BLaER1 (cell line): ENCODE measurements around the gene TTLL9.

Experiments
- H3K27ac ChIP-seq: shearing (Covaris generic); formaldehyde crosslinking; 2 replicates; pipeline ENCODE4 v1.8.1; 2022
- H3K27me3 ChIP-seq: shearing (Covaris generic); formaldehyde crosslinking; 2 replicates; pipeline ENCODE4 v1.8.1; 2022
- H3K36me3 ChIP-seq: shearing (Covaris generic); formaldehyde crosslinking; 2 replicates; pipeline ENCODE4 v1.8.1; 2022
- H3K4me1 ChIP-seq: shearing (Covaris generic); formaldehyde crosslinking; 2 replicates; pipeline ENCODE4 v1.8.1; 2022
- H3K4me2 ChIP-seq: shearing (Covaris generic); formaldehyde crosslinking; 2 replicates; pipeline ENCODE4 v1.8.1; 2022
- H3K4me3 ChIP-seq: shearing (Covaris generic); formaldehyde crosslinking; 2 replicates; pipeline ENCODE4 v1.8.1; 2022
- H3K9ac ChIP-seq: shearing (Covaris generic); formaldehyde crosslinking; 2 replicates; pipeline ENCODE4 v1.8.1; 2022
- H3K9me3 ChIP-seq: shearing (Covaris generic); formaldehyde crosslinking; 2 replicates; pipeline ENCODE4 v1.8.1; 2022
- H4K20me1 ChIP-seq: shearing (Covaris generic); formaldehyde crosslinking; 2 replicates; pipeline ENCODE4 v1.8.1; 2022
- Cebpa-rat ChIP-seq: shearing (Covaris generic); IDR thresholded peaks from 2 replicates; pipeline ENCODE4 v1.8.1; 2022

TTLL9 gene

GRCh38 chr20:31953556-31954148 is 83.2 kb downstream of the TTLL9 start:
- Histone ChIP-seq H3K36me3 (peaks cover 19% of the 10 kb centered on the region), H3K27ac (no peak overlapping the region), H3K4me3 (no peak overlapping the region), H3K9me3 (peaks cover 6% of the 10 kb centered on the region; the same call in 1 of the 2 replicates), H3K4me2 (no peak overlapping the region), H3K4me1 (peaks cover 32% of the 10 kb centered on the region), H4K20me1 (peaks cover 29% of the 10 kb centered on the region), H3K9ac (no peak overlapping the region), H3K27me3 (no peaks in the 10 kb centered on the region)
- TF ChIP-seq Cebpa-rat, result no peak

- Histone ChIP-seq H3K4me3 (no peak overlapping the region), H3K27ac (no peak overlapping the region), H3K36me3 (peaks cover 10% of the 10 kb centered on the region), H3K4me2 (no peak overlapping the region), H3K9me3 (no peaks in the 10 kb centered on the region), H3K9ac (no peak overlapping the region), H3K4me1 (peaks cover 34% of the 10 kb centered on the region), H4K20me1 (peaks cover 21% of the 10 kb centered on the region), H3K27me3 (no peaks in the 10 kb centered on the region)
- no peak for TF ChIP-seq Cebpa-rat
Observed at GRCh38 chr20:31954500-31954899, 84.1 kb downstream of the TTLL9 start.

- Histone ChIP-seq H3K36me3 (no peaks in the 10 kb centered on the region), H4K20me1 (no peaks in the 10 kb centered on the region), H3K4me2 (peak overlapping the region; percentile 73), H3K4me3 (no peak overlapping the region), H3K4me1 (peaks cover 26% of the 10 kb centered on the region), H3K27ac (no peak overlapping the region), H3K9me3 (no peaks in the 10 kb centered on the region), H3K9ac (peak overlapping the region; percentile 35), H3K27me3 (no peaks in the 10 kb centered on the region)
- TF ChIP-seq Cebpa-rat, result no peak
Observed at GRCh38 chr20:31956556-31957526, 86.4 kb downstream of the TTLL9 start.

GRCh38 chr20:31962761-31963160 is 92.3 kb downstream of the TTLL9 start:
- no peak overlapping the region for H3K9ac ChIP-seq
- 0 out of 2 replicates have a peak, but pooled peaks cover 5% of the 10 kb centered on the region for H4K20me1 ChIP-seq
- H3K4me1 ChIP-seq, result peaks cover 12% of the 10 kb centered on the region; the same call in 1 of the 2 replicates
- peaks cover 20% of the 10 kb centered on the region for H3K27me3 ChIP-seq
- H3K9me3 ChIP-seq, result no peaks in the 10 kb centered on the region
- no peak overlapping the region for H3K27ac ChIP-seq
- H3K36me3 ChIP-seq, result no peaks in the 10 kb centered on the region
- no peak for TF ChIP-seq Cebpa-rat
- H3K4me2 ChIP-seq, result no peak overlapping the region
- no peak overlapping the region for H3K4me3 ChIP-seq

- no peak for TF ChIP-seq Cebpa-rat
- no peak overlapping the region for H3K4me2 ChIP-seq
- peaks cover 28% of the 10 kb centered on the region for H3K27me3 ChIP-seq
- H3K4me3 ChIP-seq, result no peak overlapping the region
- H3K4me1 ChIP-seq, result peaks cover 24% of the 10 kb centered on the region
- H3K9ac ChIP-seq, result no peak overlapping the region
- H3K27ac ChIP-seq, result no peak overlapping the region
- no peaks in the 10 kb centered on the region for H3K36me3 ChIP-seq
- H3K9me3 ChIP-seq, result no peaks in the 10 kb centered on the region
- H4K20me1 ChIP-seq, result 0 out of 2 replicates have a peak, but pooled peaks cover 14% of the 10 kb centered on the region
Observed at GRCh38 chr20:31963889-31964288, 93.5 kb downstream of the TTLL9 start.

GRCh38 chr20:31966991-31967655 is 96.7 kb downstream of the TTLL9 start:
- H3K27me3 ChIP-seq, result peaks cover 28% of the 10 kb centered on the region
- peak overlapping the region; percentile 98; the same call in 1 of the 2 replicates for H3K4me2 ChIP-seq
- no peak overlapping the region for H3K4me3 ChIP-seq

GRCh38 chr20:31967830-31968249 is 97.4 kb downstream of the TTLL9 start, which contains the start of gene XKR7:
Gene XKR7 (plus strand): TSS chr20:31968151. CDS start chr20:31968176, 25 bp downstream.
- Histone ChIP-seq H3K27me3 (peaks cover 28% of the 10 kb centered on the region), H3K4me1 (peaks cover 55% of the 10 kb centered on the region), H3K36me3 (no peaks in the 10 kb centered on the region), H3K4me3 (peak within 1 kb of the TSS; percentile 69), H4K20me1 (0 out of 2 replicates have a peak, but pooled peaks cover 17% of the 10 kb centered on the region), H3K9me3 (no peaks in the 10 kb centered on the region), H3K4me2 (peak within 1 kb of the TSS; percentile 98), H3K27ac (no peak within 1 kb of the TSS), H3K9ac (no peak within 1 kb of the TSS)
- TF ChIP-seq Cebpa-rat, result no peak

More at GRCh38 chr20:31966991-31967655, 96.7 kb downstream of the TTLL9 start:
- Histone ChIP-seq H3K27ac (no peak overlapping the region), H3K4me1 (peaks cover 48% of the 10 kb centered on the region), H3K36me3 (no peaks in the 10 kb centered on the region), H4K20me1 (0 out of 2 replicates have a peak, but pooled peaks cover 17% of the 10 kb centered on the region), H3K9me3 (no peaks in the 10 kb centered on the region), H3K9ac (no peak overlapping the region)
- no peak for TF ChIP-seq Cebpa-rat

GRCh38 chr20:31968291-31969126 is 98.1 kb downstream of the TTLL9 start:
- peak overlapping the region; percentile 98 for H3K4me2 ChIP-seq
- peak overlapping the region; percentile 69 for H3K4me3 ChIP-seq

More at GRCh38 chr20:31968291-31969126, 98.1 kb downstream of the TTLL9 start:
- H3K9me3 ChIP-seq, result no peaks in the 10 kb centered on the region
- H3K27me3 ChIP-seq, result peaks cover 28% of the 10 kb centered on the region
- H3K4me1 ChIP-seq, result peaks cover 62% of the 10 kb centered on the region
- no peak overlapping the region for H3K9ac ChIP-seq
- H3K36me3 ChIP-seq, result no peaks in the 10 kb centered on the region
- 0 out of 2 replicates have a peak, but pooled peaks cover 17% of the 10 kb centered on the region for H4K20me1 ChIP-seq
- no peak overlapping the region for H3K27ac ChIP-seq
- no peak for TF ChIP-seq Cebpa-rat
